Germinal center (tissue), 1 donor: Measurements from ENCODE around the gene CFAP119.

Experiments used
- DNase-seq: peaks from one replicate; pipeline ENCODE4 v3.0.0; 2012; ENCODE audit warnings: mixed read lengths, low spot score

The CFAP119 gene

GRCh38 chr16:30740364-30741251, 21.3 kb downstream of the CFAP119 start:
- no peak for DNase-seq

- no peak for DNase-seq
These were observed 22.6 kb downstream of the CFAP119 start for GRCh38 chr16:30738984-30739951.

GRCh38 chr16:30737794-30738648, 23.8 kb downstream of the CFAP119 start:
- no peak for DNase-seq

GRCh38 chr16:30736995-30737793, 24.7 kb downstream of the CFAP119 start:
- no peak for DNase-seq

- DNase-seq, result no peak
These were observed 30.5 kb downstream of the CFAP119 start for GRCh38 chr16:30731411-30731810.

GRCh38 chr16:30728899-30729672, 32.8 kb downstream of the CFAP119 start:
- DNase-seq, result no peak

- DNase-seq, result no peak
These were observed 33.5 kb downstream of the CFAP119 start for GRCh38 chr16:30728321-30728720.

GRCh38 chr16:30725418-30725792, 36.5 kb downstream of the CFAP119 start:
- DNase-seq, result no peak

- DNase-seq, result no peak
These were observed 37.0 kb downstream of the CFAP119 start for GRCh38 chr16:30724641-30725417.

- DNase-seq, result no peak
These were observed 38.0 kb downstream of the CFAP119 start for GRCh38 chr16:30723725-30724355.

- no peak for DNase-seq
These were observed 38.9 kb downstream of the CFAP119 start for GRCh38 chr16:30722916-30723315.

GRCh38 chr16:30722443-30722842, 39.4 kb downstream of the CFAP119 start:
- DNase-seq, result no peak

- no peak for DNase-seq
These were observed 40.3 kb downstream of the CFAP119 start for GRCh38 chr16:30721606-30722005.

GRCh38 chr16:30721167-30721566, 40.7 kb downstream of the CFAP119 start:
- no peak for DNase-seq

- DNase-seq, result no peak
These were observed 41.2 kb downstream of the CFAP119 start for GRCh38 chr16:30720694-30721093.

- no peak for DNase-seq
These were observed 41.8 kb downstream of the CFAP119 start for GRCh38 chr16:30720086-30720485.

GRCh38 chr16:30715750-30716445, 46.0 kb downstream of the CFAP119 start:
- DNase-seq, result peak; percentile 36

- no peak for DNase-seq
These were observed 50.1 kb downstream of the CFAP119 start for GRCh38 chr16:30711712-30712111.
